ENCODE data around the gene NR1D1. TPM values are rescaled to one million over a fixed set of nuclear protein-coding genes. Genes with fewer than 3 reads are reported as not detected.
A peak's percentile ranks its signal among the peaks of the same experiment; 100 is the strongest.

NR1D1 gene
- total and polyA plus RNA-seq, 2 of the 13 experiments (the other 11 are each of a cell fraction or from before 2014, with no cell fraction given), result 2.1 to 2.7 TPM

DNA sequence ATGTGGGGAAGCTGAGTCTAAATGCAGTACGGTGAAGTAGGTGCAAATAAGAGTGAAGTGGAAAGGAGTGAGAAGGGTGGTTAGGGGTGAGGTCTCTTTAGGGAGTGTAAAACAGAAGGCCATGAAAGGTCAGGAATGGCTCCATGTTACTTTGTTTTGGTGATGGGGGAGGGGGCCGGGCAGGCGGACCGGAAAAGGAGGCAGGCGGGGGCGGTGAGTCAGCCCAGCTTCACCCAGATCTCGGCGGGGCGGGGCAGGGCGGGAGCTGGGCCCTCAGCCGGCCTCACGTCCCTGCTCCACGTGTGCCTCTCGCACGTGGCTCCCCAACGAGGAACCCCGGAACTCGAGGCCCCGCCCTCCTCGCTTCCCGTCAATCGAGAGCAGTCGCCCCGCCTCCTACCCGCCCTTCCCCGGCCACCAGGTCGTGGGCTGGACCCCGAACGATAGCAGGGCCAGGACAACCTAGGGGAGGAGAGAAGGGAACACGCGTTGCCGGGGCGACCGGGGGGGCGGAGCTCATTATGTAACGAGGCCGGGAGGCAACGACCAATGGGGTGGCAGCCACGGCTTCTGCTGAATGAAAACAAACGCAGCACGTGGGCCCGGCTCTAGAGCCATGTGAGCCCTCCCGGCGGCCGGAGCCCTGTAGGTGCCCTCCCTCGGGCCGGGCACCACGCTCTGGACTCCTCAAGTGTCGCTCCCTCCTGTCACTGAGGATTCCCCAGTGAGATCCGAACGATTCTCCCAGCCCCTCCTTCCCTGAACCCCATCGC lies 1.4 kb downstream of the NR1D1 start (continued):
- TF ChIP-seq, protein P1, sequence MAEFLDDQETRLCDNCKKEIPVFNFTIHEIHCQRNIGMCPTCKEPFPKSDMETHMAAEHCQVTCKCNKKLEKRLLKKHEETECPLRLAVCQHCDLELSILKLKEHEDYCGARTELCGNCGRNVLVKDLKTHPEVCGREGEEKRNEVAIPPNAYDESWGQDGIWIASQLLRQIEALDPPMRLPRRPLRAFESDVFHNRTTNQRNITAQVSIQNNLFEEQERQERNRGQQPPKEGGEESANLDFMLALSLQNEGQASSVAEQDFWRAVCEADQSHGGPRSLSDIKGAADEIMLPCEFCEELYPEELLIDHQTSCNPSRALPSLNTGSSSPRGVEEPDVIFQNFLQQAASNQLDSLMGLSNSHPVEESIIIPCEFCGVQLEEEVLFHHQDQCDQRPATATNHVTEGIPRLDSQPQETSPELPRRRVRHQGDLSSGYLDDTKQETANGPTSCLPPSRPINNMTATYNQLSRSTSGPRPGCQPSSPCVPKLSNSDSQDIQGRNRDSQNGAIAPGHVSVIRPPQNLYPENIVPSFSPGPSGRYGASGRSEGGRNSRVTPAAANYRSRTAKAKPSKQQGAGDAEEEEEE (CRISPR knock-in tag; IDR thresholded peaks at IDR 0.05; ENCODE audit: borderline replicate concordance), result peak; percentile 99
- TF ChIP-seq RAD51 (IDR thresholded peaks at IDR 0.05; ENCODE audit: borderline replicate concordance), result peak; percentile 29; the same call in 1 of the 2 replicates
- peak; percentile 98 for TF ChIP-seq DNMT1 (CRISPR knock-in tag; IDR thresholded peaks at IDR 0.05)
- TF ChIP-seq, protein P2, sequence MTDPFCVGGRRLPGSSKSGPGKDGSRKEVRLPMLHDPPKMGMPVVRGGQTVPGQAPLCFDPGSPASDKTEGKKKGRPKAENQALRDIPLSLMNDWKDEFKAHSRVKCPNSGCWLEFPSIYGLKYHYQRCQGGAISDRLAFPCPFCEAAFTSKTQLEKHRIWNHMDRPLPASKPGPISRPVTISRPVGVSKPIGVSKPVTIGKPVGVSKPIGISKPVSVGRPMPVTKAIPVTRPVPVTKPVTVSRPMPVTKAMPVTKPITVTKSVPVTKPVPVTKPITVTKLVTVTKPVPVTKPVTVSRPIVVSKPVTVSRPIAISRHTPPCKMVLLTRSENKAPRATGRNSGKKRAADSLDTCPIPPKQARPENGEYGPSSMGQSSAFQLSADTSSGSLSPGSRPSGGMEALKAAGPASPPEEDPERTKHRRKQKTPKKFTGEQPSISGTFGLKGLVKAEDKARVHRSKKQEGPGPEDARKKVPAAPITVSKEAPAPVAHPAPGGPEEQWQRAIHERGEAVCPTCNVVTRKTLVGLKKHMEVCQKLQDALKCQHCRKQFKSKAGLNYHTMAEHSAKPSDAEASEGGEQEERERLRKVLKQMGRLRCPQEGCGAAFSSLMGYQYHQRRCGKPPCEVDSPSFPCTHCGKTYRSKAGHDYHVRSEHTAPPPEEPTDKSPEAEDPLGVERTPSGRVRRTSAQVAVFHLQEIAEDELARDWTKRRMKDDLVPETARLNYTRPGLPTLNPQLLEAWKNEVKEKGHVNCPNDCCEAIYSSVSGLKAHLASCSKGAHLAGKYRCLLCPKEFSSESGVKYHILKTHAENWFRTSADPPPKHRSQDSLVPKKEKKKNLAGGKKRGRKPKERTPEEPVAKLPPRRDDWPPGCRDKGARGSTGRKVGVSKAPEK (CRISPR knock-in tag; IDR thresholded peaks at IDR 0.05; ENCODE audit: borderline replicate concordance), result no peak
- TF ChIP-seq PCBP2 (optimal IDR thresholded peaks at IDR 0.05; ENCODE audit: low read depth, low read length, poor library complexity, severe bottlenecking), result no peak
- no peak for TF ChIP-seq ZNF207 (IDR thresholded peaks at IDR 0.05; ENCODE audit: borderline replicate concordance)
- TF ChIP-seq, protein P3, sequence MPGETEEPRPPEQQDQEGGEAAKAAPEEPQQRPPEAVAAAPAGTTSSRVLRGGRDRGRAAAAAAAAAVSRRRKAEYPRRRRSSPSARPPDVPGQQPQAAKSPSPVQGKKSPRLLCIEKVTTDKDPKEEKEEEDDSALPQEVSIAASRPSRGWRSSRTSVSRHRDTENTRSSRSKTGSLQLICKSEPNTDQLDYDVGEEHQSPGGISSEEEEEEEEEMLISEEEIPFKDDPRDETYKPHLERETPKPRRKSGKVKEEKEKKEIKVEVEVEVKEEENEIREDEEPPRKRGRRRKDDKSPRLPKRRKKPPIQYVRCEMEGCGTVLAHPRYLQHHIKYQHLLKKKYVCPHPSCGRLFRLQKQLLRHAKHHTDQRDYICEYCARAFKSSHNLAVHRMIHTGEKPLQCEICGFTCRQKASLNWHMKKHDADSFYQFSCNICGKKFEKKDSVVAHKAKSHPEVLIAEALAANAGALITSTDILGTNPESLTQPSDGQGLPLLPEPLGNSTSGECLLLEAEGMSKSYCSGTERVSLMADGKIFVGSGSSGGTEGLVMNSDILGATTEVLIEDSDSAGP (CRISPR knock-in tag; IDR thresholded peaks at IDR 0.05; ENCODE audit: borderline replicate concordance), result peak; percentile 79
- TF ChIP-seq LCORL (IDR thresholded peaks at IDR 0.05), result peak; percentile 42; the same call in 1 of the 2 replicates
- peak; percentile 96 for TF ChIP-seq LCORL (CRISPR knock-in tag; IDR thresholded peaks at IDR 0.05)
- TF ChIP-seq MLLT10 (CRISPR knock-in tag; IDR thresholded peaks at IDR 0.05), result no peak
- TF ChIP-seq, protein P4, sequence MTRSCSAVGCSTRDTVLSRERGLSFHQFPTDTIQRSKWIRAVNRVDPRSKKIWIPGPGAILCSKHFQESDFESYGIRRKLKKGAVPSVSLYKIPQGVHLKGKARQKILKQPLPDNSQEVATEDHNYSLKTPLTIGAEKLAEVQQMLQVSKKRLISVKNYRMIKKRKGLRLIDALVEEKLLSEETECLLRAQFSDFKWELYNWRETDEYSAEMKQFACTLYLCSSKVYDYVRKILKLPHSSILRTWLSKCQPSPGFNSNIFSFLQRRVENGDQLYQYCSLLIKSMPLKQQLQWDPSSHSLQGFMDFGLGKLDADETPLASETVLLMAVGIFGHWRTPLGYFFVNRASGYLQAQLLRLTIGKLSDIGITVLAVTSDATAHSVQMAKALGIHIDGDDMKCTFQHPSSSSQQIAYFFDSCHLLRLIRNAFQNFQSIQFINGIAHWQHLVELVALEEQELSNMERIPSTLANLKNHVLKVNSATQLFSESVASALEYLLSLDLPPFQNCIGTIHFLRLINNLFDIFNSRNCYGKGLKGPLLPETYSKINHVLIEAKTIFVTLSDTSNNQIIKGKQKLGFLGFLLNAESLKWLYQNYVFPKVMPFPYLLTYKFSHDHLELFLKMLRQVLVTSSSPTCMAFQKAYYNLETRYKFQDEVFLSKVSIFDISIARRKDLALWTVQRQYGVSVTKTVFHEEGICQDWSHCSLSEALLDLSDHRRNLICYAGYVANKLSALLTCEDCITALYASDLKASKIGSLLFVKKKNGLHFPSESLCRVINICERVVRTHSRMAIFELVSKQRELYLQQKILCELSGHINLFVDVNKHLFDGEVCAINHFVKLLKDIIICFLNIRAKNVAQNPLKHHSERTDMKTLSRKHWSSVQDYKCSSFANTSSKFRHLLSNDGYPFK (CRISPR knock-in tag; IDR thresholded peaks at IDR 0.05; ENCODE audit: borderline replicate concordance), result peak; percentile 69; the same call in 1 of the 2 replicates
- TF ChIP-seq, protein P5, sequence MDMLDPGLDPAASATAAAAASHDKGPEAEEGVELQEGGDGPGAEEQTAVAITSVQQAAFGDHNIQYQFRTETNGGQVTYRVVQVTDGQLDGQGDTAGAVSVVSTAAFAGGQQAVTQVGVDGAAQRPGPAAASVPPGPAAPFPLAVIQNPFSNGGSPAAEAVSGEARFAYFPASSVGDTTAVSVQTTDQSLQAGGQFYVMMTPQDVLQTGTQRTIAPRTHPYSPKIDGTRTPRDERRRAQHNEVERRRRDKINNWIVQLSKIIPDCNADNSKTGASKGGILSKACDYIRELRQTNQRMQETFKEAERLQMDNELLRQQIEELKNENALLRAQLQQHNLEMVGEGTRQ (IDR thresholded peaks at IDR 0.05; ENCODE audit: low read depth, low read length), result peak; percentile 68
- TF ChIP-seq, protein P5 (CRISPR knock-in tag; IDR thresholded peaks at IDR 0.05; ENCODE audit: borderline replicate concordance), result peak; percentile 80
- TF ChIP-seq SRY (CRISPR knock-in tag; IDR thresholded peaks at IDR 0.05), result peak; percentile 96
- TF ChIP-seq, protein P6, sequence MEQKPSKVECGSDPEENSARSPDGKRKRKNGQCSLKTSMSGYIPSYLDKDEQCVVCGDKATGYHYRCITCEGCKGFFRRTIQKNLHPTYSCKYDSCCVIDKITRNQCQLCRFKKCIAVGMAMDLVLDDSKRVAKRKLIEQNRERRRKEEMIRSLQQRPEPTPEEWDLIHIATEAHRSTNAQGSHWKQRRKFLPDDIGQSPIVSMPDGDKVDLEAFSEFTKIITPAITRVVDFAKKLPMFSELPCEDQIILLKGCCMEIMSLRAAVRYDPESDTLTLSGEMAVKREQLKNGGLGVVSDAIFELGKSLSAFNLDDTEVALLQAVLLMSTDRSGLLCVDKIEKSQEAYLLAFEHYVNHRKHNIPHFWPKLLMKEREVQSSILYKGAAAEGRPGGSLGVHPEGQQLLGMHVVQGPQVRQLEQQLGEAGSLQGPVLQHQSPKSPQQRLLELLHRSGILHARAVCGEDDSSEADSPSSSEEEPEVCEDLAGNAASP (CRISPR knock-in tag; IDR thresholded peaks at IDR 0.05; ENCODE audit: borderline replicate concordance), result peak; percentile 98
